Subcutaneous abdominal adipose tissue (tissue), 5 donors: ENCODE results near the gene PNPLA5.
"Not testable (repeated sequence)": the region's sequence is repeated elsewhere in the genome, so short reads cannot be mapped to it uniquely, and the experiment has no call there.

ENCODE experiments used
- H3K27ac ChIP-seq: one replicate; pipeline ENCODE4 v1.7.0; 2013; ENCODE audit warnings: low read depth, mild to moderate bottlenecking, inconsistent platforms, low read length, moderate library complexity
- H3K27me3 ChIP-seq, 5 donors: one replicate each; pipeline ENCODE4 v1.7.0; 2013; ENCODE audit warnings: low read length in 5 of 5, inconsistent platforms in 1 of 5; ENCODE audit not compliant: control insufficient read depth in 5 of 5, insufficient read depth in 4 of 5
- H3K36me3 ChIP-seq, 5 donors: one replicate each; pipeline ENCODE4 v1.7.0; 2013; ENCODE audit warnings: low read length in 5 of 5; ENCODE audit not compliant: control insufficient read depth in 5 of 5, insufficient read depth in 5 of 5
- H3K4me1 ChIP-seq, 5 donors: one replicate each; pipeline ENCODE4 v1.7.0; 2013; ENCODE audit warnings: low read length in 5 of 5, mild to moderate bottlenecking in 3 of 5, moderate library complexity in 1 of 5; ENCODE audit not compliant: control insufficient read depth in 5 of 5, insufficient read depth in 5 of 5
- H3K4me3 ChIP-seq, 5 donors: one replicate each; pipeline ENCODE4 v1.7.0; 2013; ENCODE audit warnings: low read length in 5 of 5, low read depth in 1 of 5
- H3K9ac ChIP-seq, 5 donors: one replicate each; pipeline ENCODE4 v1.7.0; 2013; ENCODE audit warnings: low read length in 5 of 5, mild to moderate bottlenecking in 4 of 5, moderate library complexity in 3 of 5
- H3K9me3 ChIP-seq, 5 donors: one replicate each; pipeline ENCODE4 v1.7.0; 2013; ENCODE audit warnings: low read length in 5 of 5; ENCODE audit not compliant: control insufficient read depth in 5 of 5
- donor health status: healthy.
- donor health status: healthy.
- donor health status: healthy.
- donor health status: healthy.
- donor health status: healthy.

PNPLA5 gene

GRCh38 chr22:43869799-43870198, 22.0 kb downstream of the PNPLA5 start:
- H3K9ac ChIP-seq, result no peak overlapping the region
- H3K27ac ChIP-seq, result no peak overlapping the region
- H3K9me3 ChIP-seq, result peaks cover 0 to 6% (median 0%) of the 10 kb centered on the region in 5 donors
- peaks cover 0 to 8% (median 2%) of the 10 kb centered on the region in 5 donors for H3K27me3 ChIP-seq
- no peaks in the 10 kb centered on the region for H3K4me1 ChIP-seq
- H3K4me3 ChIP-seq, result no peak overlapping the region
- no peaks in the 10 kb centered on the region for H3K36me3 ChIP-seq

DNA sequence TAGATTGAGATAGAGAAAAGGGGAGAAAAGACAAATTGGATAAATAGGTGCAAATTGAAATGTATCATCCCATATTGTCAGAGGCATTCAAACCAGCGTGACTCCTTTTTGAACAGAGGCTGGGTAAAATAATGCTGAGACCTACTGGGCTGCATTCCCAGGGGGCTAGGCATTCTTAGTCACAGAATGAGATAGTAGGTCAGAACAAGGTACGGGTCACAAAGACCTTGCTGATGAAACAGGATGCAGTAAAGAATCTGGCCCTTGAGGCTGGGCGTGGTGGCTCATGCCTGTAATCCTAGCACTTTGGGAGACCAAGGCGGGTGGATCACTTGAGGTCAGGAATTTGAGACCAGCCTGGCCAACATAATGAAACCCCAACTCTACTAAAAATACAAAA, 22.8 kb downstream of the PNPLA5 start:
- H3K9me3 ChIP-seq, H3K4me3 ChIP-seq: not testable (repeated sequence)

GRCh38 chr22:43867839-43868635, 23.8 kb downstream of the PNPLA5 start:
- no peaks in the 10 kb centered on the region for H3K36me3 ChIP-seq
- H3K27ac ChIP-seq, result no peak overlapping the region
- H3K27me3 ChIP-seq, result peaks cover 0 to 18% (median 7%) of the 10 kb centered on the region in 5 donors
- no peak overlapping the region for H3K9ac ChIP-seq
- no peak overlapping the region for H3K4me3 ChIP-seq
- peaks cover 0 to 6% (median 0%) of the 10 kb centered on the region in 5 donors for H3K9me3 ChIP-seq
- no peaks in the 10 kb centered on the region for H3K4me1 ChIP-seq

More for the DNA sequence above, 22.8 kb downstream of the PNPLA5 start:
- H3K9ac ChIP-seq, H3K36me3 ChIP-seq, H3K4me1 ChIP-seq, H3K27ac ChIP-seq: not testable (repeated sequence)
- peaks cover 0 to 10% (median 1%) of the 10 kb centered on the region in 5 donors for H3K27me3 ChIP-seq

DNA sequence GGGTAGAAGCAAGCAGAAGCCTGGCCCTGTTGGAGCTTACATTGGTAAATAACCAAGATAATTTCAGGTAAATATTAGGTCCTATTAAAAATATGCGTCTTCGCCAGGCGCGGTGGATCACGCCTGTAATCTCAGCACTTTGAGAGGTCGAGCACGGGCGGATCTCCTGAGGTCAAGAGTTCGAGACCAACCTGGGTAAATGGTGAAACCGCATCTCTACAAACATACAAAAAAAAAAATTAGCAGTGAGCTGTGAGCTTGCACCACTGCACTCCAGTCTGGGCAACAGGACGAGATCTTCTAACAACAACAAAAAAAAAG, 29.0 kb downstream of the PNPLA5 start:
- Histone ChIP-seq H3K27ac (no peak overlapping the region), H3K9me3 (no peaks in the 10 kb centered on the region), H3K9ac (no peak overlapping the region), H3K27me3 (peaks cover 17 to 53% (median 45%) of the 10 kb centered on the region in 5 donors), H3K36me3 (no peaks in the 10 kb centered on the region), H3K4me1 (peaks cover 0 to 3% (median 0%) of the 10 kb centered on the region in 5 donors), H3K4me3 (peak overlapping the region in 1 of 5 donors; percentile 26)

- no peak within 1 kb of the TSS for H3K9ac ChIP-seq
Measured at GRCh38 chr22:43862074-43862881, 29.5 kb downstream of the PNPLA5 start, which contains the start of gene SULT4A1. Gene SULT4A1 (minus strand): TSS chr22:43862513. CDS start chr22:43862382, 131 bp downstream.

DNA sequence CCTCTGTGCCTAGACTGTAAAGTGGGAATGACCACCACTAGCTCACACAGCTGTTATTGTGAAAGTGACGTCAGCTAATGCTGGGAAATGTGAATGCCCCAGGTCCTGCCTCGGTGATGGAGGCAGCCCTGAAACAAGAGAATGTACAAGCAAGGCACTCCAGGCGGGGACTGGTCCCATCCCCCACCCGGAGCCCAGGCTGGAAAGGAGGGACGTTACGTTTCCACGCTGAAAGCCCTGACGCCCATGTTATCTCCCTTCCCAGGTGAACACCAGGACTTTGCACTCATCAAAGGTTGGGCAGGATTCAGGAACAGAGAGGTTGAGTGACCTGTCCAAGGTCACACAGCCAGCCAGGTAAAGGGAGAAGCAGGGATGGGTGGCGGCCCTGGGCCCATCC, 30.3 kb downstream of the PNPLA5 start:
- Histone ChIP-seq H3K27ac (no peak overlapping the region), H3K4me3 (no peak overlapping the region), H3K36me3 (no peaks in the 10 kb centered on the region), H3K9ac (no peak overlapping the region), H3K9me3 (peaks cover 0 to 7% (median 4%) of the 10 kb centered on the region in 5 donors), H3K27me3 (peaks cover 17 to 53% (median 45%) of the 10 kb centered on the region in 5 donors), H3K4me1 (peaks cover 0 to 3% (median 0%) of the 10 kb centered on the region in 5 donors)

More at GRCh38 chr22:43862074-43862881, 29.5 kb downstream of the PNPLA5 start, which contains the start of gene SULT4A1:
- H3K27me3 ChIP-seq, result peaks cover 17 to 53% (median 45%) of the 10 kb centered on the region in 5 donors
- peaks cover 0 to 4% (median 0%) of the 10 kb centered on the region in 5 donors for H3K9me3 ChIP-seq
- peaks cover 0 to 3% (median 0%) of the 10 kb centered on the region in 5 donors for H3K4me1 ChIP-seq
- no peak within 1 kb of the TSS for H3K27ac ChIP-seq
- H3K4me3 ChIP-seq, result peak within 1 kb of the TSS in 2 of 5 donors; percentile 42 to 47
- H3K36me3 ChIP-seq, result no peaks in the 10 kb centered on the region

DNA sequence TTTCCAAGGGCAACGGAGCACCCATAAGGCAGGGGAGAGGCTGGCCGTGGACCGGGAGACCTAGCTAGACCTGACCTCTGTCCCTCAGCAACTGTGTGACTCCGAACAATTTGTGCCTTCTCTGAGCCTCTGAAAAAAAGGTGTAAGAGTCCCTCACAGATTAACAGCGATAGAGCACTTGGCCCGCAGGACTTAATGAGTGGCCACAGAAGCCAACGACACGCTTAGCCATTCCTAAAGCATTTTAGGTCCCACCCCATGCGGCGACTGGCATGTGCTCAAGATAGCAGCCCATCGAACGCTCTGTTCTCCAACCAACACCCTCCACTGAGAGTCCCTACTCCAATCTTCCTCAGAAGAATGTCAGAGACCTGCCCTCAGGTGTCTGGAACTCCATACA, 31.0 kb downstream of the PNPLA5 start:
- no peak overlapping the region for H3K27ac ChIP-seq

DNA sequence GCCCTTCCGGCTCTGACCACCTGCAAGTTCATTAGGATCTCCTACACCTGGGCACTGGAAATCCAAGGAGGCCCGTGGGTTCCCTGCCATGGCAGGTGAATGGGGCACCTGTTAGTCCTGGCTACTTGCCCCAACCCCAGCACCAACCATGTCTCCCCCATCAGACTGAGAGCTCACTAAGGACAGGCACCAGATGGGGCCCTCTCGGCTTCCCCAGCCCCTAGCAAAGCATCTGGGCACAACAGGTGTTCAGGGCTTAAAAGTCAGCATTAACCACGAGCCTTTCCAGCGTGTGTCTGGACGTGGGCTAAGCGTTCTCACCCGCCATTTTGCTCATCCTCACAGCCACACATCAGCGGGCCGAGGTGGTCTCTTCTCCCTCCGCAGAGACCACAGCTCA, 31.7 kb downstream of the PNPLA5 start:
- Histone ChIP-seq H3K4me1 (peaks cover 0 to 3% (median 0%) of the 10 kb centered on the region in 5 donors), H3K36me3 (no peaks in the 10 kb centered on the region), H3K4me3 (no peak overlapping the region), H3K27me3 (peaks cover 17 to 48% (median 45%) of the 10 kb centered on the region in 5 donors), H3K9me3 (peaks cover 0 to 11% (median 8%) of the 10 kb centered on the region in 5 donors), H3K27ac (no peak overlapping the region), H3K9ac (no peak overlapping the region)

More for the DNA sequence above, 31.0 kb downstream of the PNPLA5 start:
- Histone ChIP-seq H3K36me3 (no peaks in the 10 kb centered on the region), H3K9ac (no peak overlapping the region), H3K27me3 (peaks cover 17 to 52% (median 45%) of the 10 kb centered on the region in 5 donors), H3K4me3 (no peak overlapping the region), H3K4me1 (peaks cover 0 to 3% (median 0%) of the 10 kb centered on the region in 5 donors), H3K9me3 (peaks cover 0 to 11% (median 8%) of the 10 kb centered on the region in 5 donors)

- peaks cover 0 to 3% (median 0%) of the 10 kb centered on the region in 5 donors for H3K4me1 ChIP-seq
- H3K27ac ChIP-seq, result no peak overlapping the region
- H3K9ac ChIP-seq, result no peak overlapping the region
- H3K4me3 ChIP-seq, result no peak overlapping the region
- H3K36me3 ChIP-seq, result no peaks in the 10 kb centered on the region
- H3K9me3 ChIP-seq, result peaks cover 0 to 11% (median 8%) of the 10 kb centered on the region in 5 donors
- peaks cover 17 to 46% (median 43%) of the 10 kb centered on the region in 5 donors for H3K27me3 ChIP-seq
Measured at GRCh38 chr22:43859621-43860020, 32.2 kb downstream of the PNPLA5 start.
